Left ventricle myocardium inferior (tissue), 1 donor: ENCODE data around the gene CCDC127. TPM values are rescaled to one million over a fixed set of nuclear protein-coding genes. Genes with fewer than 3 reads are reported as not detected.

Source experiments
- DNase-seq: peaks from one replicate; pipeline ENCODE4 v3.0.0-alpha.2; 2020
- H3K27ac ChIP-seq: fragments of 200-600 bp; replicated peaks from 2 replicates; pipeline ENCODE4 v1.8.0; 2021
- H3K27me3 ChIP-seq: fragments of 200-600 bp; 2 replicates; pipeline ENCODE4 v1.8.0; 2021; ENCODE audit warnings: low read depth
- H3K36me3 ChIP-seq: fragments of 200-600 bp; 2 replicates; pipeline ENCODE4 v1.8.0; 2021
- H3K4me1 ChIP-seq: fragments of 200-600 bp; 2 replicates; pipeline ENCODE4 v1.8.0; 2021
- H3K4me3 ChIP-seq: fragments of 200-600 bp; 2 replicates; pipeline ENCODE4 v1.8.0; 2021; ENCODE audit warnings: mild to moderate bottlenecking, moderate library complexity
- H3K9me3 ChIP-seq: fragments of 200-600 bp; replicated peaks from 2 replicates; pipeline ENCODE4 v1.8.0; 2021
- CTCF ChIP-seq: fragments of 200-600 bp; IDR thresholded peaks from 2 replicates; pipeline ENCODE4 v1.8.0; 2021; ENCODE audit warnings: antibody characterized with exemption, mild to moderate bottlenecking, borderline replicate concordance
- intact Hi-C: fragments of 100-400 bp; cut with micrococcal nuclease; formaldehyde crosslinking; loops from one replicate; pipeline ENCODE4 v1.11.0; 2022
- total RNA-seq: library from RNA; stranded (reverse); fragmentation: NEBNext Ultra II Directional; extraction: Animal tissue kit (Norgen Biotek cat#: 25700); gene quantifications from one replicate; pipeline ENCODE4 v1.2.1, GENCODE V29; 2021
- donor health status: DM: no; HTN: yes; CAD: no; lungs with severe emphysema.

CCDC127 gene
- total RNA-seq, 1 donor from 2014 or later: 7.9 TPM

GRCh38 chr5:162565-163337, 55.2 kb downstream of the CCDC127 start:
- H3K9me3 ChIP-seq: no peaks in the 10 kb centered on the region
- TF ChIP-seq CTCF: no peak
- DNase-seq: no peak
- peaks cover 40% of the 10 kb centered on the region for H3K27me3 ChIP-seq
- no peak overlapping the region for H3K4me3 ChIP-seq
- no peaks in the 10 kb centered on the region for H3K4me1 ChIP-seq
- no peak overlapping the region for H3K27ac ChIP-seq
- intact Hi-C loops: no loop called here
- no peaks in the 10 kb centered on the region for H3K36me3 ChIP-seq

- intact Hi-C loops: no loop called here
- Histone ChIP-seq H3K4me3 (no peak overlapping the region), H3K36me3 (no peaks in the 10 kb centered on the region), H3K27me3 (peaks cover 41% of the 10 kb centered on the region), H3K27ac (no peak overlapping the region), H3K9me3 (no peaks in the 10 kb centered on the region), H3K4me1 (no peaks in the 10 kb centered on the region)
- TF ChIP-seq CTCF: no peak
- no peak for DNase-seq
Observed at GRCh38 chr5:162190-162564, 55.8 kb downstream of the CCDC127 start.

- no peaks in the 10 kb centered on the region for H3K9me3 ChIP-seq
- TF ChIP-seq CTCF: no peak
- no peaks in the 10 kb centered on the region for H3K36me3 ChIP-seq
- intact Hi-C loops: no loop called here
- no peaks in the 10 kb centered on the region for H3K4me1 ChIP-seq
- H3K27ac ChIP-seq: no peak overlapping the region
- no peak overlapping the region for H3K4me3 ChIP-seq
- peaks cover 42% of the 10 kb centered on the region for H3K27me3 ChIP-seq
- no peak for DNase-seq
Observed at GRCh38 chr5:161803-162110, 56.2 kb downstream of the CCDC127 start.

- H3K4me3 ChIP-seq: no peak overlapping the region
- intact Hi-C loops: no loop called here
- H3K36me3 ChIP-seq: no peaks in the 10 kb centered on the region
- peaks cover 48% of the 10 kb centered on the region for H3K27me3 ChIP-seq
- no peak for TF ChIP-seq CTCF
- no peak overlapping the region for H3K27ac ChIP-seq
- no peaks in the 10 kb centered on the region for H3K4me1 ChIP-seq
- no peaks in the 10 kb centered on the region for H3K9me3 ChIP-seq
- no peak for DNase-seq
Observed at GRCh38 chr5:160921-161802, 56.8 kb downstream of the CCDC127 start.

- H3K27ac ChIP-seq: no peak overlapping the region
- H3K27me3 ChIP-seq: peaks cover 57% of the 10 kb centered on the region
- H3K4me1 ChIP-seq: no peaks in the 10 kb centered on the region
- TF ChIP-seq CTCF: no peak
- no peaks in the 10 kb centered on the region for H3K9me3 ChIP-seq
- no peaks in the 10 kb centered on the region for H3K36me3 ChIP-seq
- intact Hi-C loops: no loop called here
- H3K4me3 ChIP-seq: no peak overlapping the region
- DNase-seq: no peak
Observed at GRCh38 chr5:160173-160510, 57.8 kb downstream of the CCDC127 start.
